Measurements from ENCODE around the gene CNTNAP2. TPM values are rescaled to one million over a fixed set of nuclear protein-coding genes. Genes with fewer than 3 reads are reported as not detected.

The CNTNAP2 gene
- total and polyA plus RNA-seq, 3 experiments from 2014 or later = not detected

DNA sequence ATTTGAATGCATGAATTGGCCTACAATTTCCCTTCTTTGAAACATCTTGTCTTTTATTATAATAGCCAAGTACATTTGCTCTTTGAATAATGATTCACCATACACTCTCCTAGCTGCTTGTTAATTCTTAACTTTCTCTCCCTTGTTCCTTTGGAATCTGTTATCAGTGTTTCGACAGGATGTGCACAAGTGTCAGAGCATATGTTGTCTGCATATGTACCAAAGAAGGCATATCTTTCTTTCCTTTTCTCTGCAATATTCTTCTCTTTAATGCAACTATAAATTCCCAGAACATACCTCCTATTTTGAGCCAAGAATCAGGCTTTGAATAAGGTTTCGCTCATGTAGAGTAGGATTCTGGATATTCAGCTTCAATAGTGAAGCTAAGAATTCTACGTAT, 1625.7 kb downstream of the CNTNAP2 start:
- CTCF ChIA-PET = no interaction called here

DNA sequence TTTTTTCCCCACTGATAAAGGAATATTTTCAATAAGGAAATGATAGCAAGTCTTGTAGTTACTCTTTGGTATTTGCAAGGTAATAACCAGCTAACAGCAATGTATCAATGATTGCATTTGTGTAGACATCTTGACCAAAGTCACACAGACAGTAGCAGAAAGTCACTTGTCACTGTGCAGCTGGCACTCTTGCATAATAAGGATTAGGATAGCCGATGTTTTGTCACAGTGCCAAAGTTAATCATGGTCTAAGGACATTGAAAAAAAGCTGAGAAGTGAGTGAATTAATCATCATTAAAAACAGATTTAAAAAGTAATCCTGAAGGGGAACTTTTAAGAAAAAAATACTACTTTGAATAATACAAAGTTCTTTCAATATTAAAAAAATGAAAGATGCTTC, 1639.7 kb downstream of the CNTNAP2 start:
- Histone ChIP-seq H3K36me3 (ENCODE audit: insufficient read depth, low read length) (no peaks in the 10 kb centered on the region), H3K4me3 (ENCODE audit: low read length) (no peak overlapping the region), H3K27me3 (ENCODE audit: insufficient read depth, low read length, poor library complexity, severe bottlenecking) (no peaks in the 10 kb centered on the region), H3K27ac (ENCODE audit: low read depth, low read length) (no peak overlapping the region), H3K9me3 (ENCODE audit: low read length) (no peaks in the 10 kb centered on the region), H3K4me1 (ENCODE audit: insufficient read depth, low read length) (no peaks in the 10 kb centered on the region)
- Mint-ChIP-seq H3K4me3 (no peak overlapping the region), H3K4me1 (no peaks in the 10 kb centered on the region), H3K27me3 (no peaks in the 10 kb centered on the region), H3K36me3 (no peaks in the 10 kb centered on the region), H3K27ac (no peak overlapping the region), H3K9me3 (peaks cover 0 to 10% (median 5%) of the 10 kb centered on the region in 5 donors)
- DNase-seq = no peak
- ChIA-PET CTCF (no interaction called here), POLR2A (no interaction called here)

More for the DNA sequence above, 1625.7 kb downstream of the CNTNAP2 start:
- Histone ChIP-seq H3K4me1 (ENCODE audit: insufficient read depth, low read length) (no peaks in the 10 kb centered on the region), H3K36me3 (ENCODE audit: insufficient read depth, low read length) (no peaks in the 10 kb centered on the region), H3K9me3 (ENCODE audit: low read length) (no peaks in the 10 kb centered on the region), H3K4me3 (ENCODE audit: low read length) (no peak overlapping the region), H3K27me3 (ENCODE audit: insufficient read depth, low read length, poor library complexity, severe bottlenecking) (no peaks in the 10 kb centered on the region), H3K27ac (ENCODE audit: low read depth, low read length) (no peak overlapping the region)
- POLR2A ChIA-PET = no interaction called here
- Mint-ChIP-seq H3K27me3 (no peaks in the 10 kb centered on the region), H3K4me1 (no peaks in the 10 kb centered on the region), H3K4me3 (no peak overlapping the region), H3K36me3 (no peaks in the 10 kb centered on the region), H3K9me3 (peaks cover 5 to 14% (median 8%) of the 10 kb centered on the region in 5 donors), H3K27ac (no peak overlapping the region)
- DNase-seq = no peak

DNA sequence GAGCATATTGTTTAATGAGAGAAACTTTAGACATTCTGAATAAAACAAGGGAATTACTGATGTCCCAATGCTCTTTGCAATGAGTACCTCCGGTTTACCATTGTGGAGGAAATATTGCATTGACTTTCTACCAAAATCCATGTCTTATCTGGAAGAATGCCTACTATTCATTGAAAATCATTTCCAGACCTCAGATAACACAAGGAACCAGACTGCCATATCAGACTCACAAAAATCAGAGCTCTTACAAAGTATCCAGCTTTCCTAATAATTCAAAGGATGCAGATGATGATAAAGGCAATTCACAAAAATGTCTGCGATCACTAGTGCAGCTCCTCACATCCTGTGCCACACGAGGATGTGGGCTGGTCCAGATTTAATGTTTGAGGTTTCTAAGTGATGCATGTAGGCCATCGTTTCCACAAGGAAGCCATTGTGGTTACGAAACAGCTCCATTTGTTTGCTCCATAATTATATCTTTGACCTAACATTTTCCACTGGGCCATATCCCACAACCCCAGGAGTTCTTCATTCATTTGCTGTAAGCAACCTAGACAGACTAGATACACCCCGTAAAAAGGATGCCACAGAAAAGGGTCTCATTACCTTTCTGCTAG, 1642.8 kb downstream of the CNTNAP2 start:
- Mint-ChIP-seq H3K4me1 (no peaks in the 10 kb centered on the region), H3K27ac (no peak overlapping the region), H3K9me3 (peaks cover 0 to 10% (median 3%) of the 10 kb centered on the region in 5 donors), H3K27me3 (peaks cover 0 to 2% of the 10 kb centered on the region in 2 donors), H3K36me3 (no peaks in the 10 kb centered on the region), H3K4me3 (no peak overlapping the region)
- Histone ChIP-seq H3K27me3 (ENCODE audit: insufficient read depth, low read length, poor library complexity, severe bottlenecking) (no peaks in the 10 kb centered on the region), H3K4me1 (ENCODE audit: insufficient read depth, low read length) (no peaks in the 10 kb centered on the region), H3K36me3 (ENCODE audit: insufficient read depth, low read length) (no peaks in the 10 kb centered on the region), H3K9me3 (ENCODE audit: low read length) (no peaks in the 10 kb centered on the region), H3K27ac (ENCODE audit: low read depth, low read length) (no peak overlapping the region), H3K4me3 (ENCODE audit: low read length) (no peak overlapping the region)
- CTCF ChIA-PET = no interaction called here
- DNase-seq = no peak
- POLR2A ChIA-PET = no interaction called here

DNA sequence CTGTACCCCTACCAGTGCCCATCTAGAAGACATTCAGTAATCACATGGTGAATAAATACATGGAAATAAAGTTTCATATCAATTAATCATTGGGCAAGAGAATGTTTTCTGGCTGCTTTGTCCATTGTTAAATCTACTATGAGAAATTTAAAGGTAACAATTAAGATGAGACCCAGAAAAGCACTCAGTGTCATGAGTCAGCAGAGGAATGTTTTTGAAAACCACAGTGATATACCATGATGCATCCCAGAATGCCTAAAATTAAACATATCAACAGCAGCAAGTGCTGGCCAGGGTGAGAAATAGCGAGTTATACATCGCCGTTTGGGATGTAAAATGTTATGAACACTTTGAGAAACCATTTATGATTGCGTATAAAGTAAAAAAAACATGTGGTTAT, 1648.7 kb downstream of the CNTNAP2 start:
- Histone ChIP-seq H3K27ac (ENCODE audit: low read depth, low read length) (no peak overlapping the region), H3K27me3 (ENCODE audit: insufficient read depth, low read length, poor library complexity, severe bottlenecking) (no peaks in the 10 kb centered on the region), H3K4me1 (ENCODE audit: insufficient read depth, low read length) (no peaks in the 10 kb centered on the region), H3K9me3 (ENCODE audit: low read length) (no peaks in the 10 kb centered on the region), H3K4me3 (ENCODE audit: low read length) (no peak overlapping the region), H3K36me3 (ENCODE audit: insufficient read depth, low read length) (no peaks in the 10 kb centered on the region)
- H3K4me3 Mint-ChIP-seq = no peak overlapping the region
- ChIA-PET CTCF (no interaction called here), POLR2A (no interaction called here)
- H3K4me1 Mint-ChIP-seq = no peaks in the 10 kb centered on the region
- H3K9me3 Mint-ChIP-seq = peaks cover 0 to 6% (median 0%) of the 10 kb centered on the region in 5 donors
- H3K27me3 Mint-ChIP-seq = peaks cover 0 to 2% of the 10 kb centered on the region in 2 donors
- H3K27ac Mint-ChIP-seq = no peak overlapping the region
- no peaks in the 10 kb centered on the region for H3K36me3 Mint-ChIP-seq
- DNase-seq = no peak

DNA sequence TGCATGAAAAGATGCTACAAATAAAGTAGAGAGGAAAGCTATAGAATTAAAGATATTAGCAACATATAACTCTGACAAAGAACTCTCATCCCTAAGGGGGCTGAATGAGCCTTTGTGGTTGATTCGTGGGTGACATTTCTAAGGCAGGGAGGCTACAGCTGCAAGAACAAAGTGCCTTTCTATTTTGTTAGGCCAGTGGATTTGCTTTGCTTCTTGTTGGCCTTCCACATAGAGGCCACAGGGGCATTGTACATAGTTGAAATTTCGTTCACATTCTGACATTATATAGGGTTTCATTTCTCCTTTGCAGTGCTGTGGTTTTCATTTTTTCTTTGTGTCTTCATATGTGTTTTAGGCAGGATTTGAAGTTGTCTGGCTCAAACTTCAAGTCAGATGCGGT, 1654.7 kb downstream of the CNTNAP2 start:
- Mint-ChIP-seq H3K27ac (no peak overlapping the region), H3K9me3 (peaks cover 0 to 8% (median 0%) of the 10 kb centered on the region in 5 donors), H3K4me3 (no peak overlapping the region), H3K36me3 (no peaks in the 10 kb centered on the region), H3K4me1 (no peaks in the 10 kb centered on the region), H3K27me3 (no peaks in the 10 kb centered on the region)
- H3K27ac ChIP-seq (ENCODE audit: low read depth, low read length) = no peak overlapping the region
- ChIA-PET POLR2A (no interaction called here), CTCF (no interaction called here)
- DNase-seq = no peak
- no peaks in the 10 kb centered on the region for H3K27me3 ChIP-seq (ENCODE audit: insufficient read depth, low read length, poor library complexity, severe bottlenecking)
- no peaks in the 10 kb centered on the region for H3K9me3 ChIP-seq (ENCODE audit: low read length)
- no peaks in the 10 kb centered on the region for H3K4me1 ChIP-seq (ENCODE audit: insufficient read depth, low read length)
- no peak overlapping the region for H3K4me3 ChIP-seq (ENCODE audit: low read length)
- H3K36me3 ChIP-seq (ENCODE audit: insufficient read depth, low read length) = no peaks in the 10 kb centered on the region

DNA sequence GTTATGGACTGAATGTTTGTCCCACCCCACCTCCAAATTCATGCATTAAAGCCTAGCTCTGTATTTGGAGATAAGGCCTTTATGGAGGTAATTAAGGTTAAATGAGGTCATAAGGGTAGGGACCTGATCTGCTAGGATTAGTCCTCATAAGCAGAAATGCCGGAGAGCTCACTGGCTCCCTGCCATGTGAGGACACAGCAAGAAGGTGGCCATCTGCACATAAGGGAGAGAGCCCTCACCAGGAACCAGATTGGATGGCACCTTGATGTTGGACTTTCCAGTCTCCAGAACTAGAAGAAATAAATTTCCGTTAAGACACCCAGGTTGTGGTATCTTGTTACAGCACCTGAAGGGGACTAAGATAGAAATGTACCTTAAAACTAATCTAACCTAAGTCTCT, 1657.9 kb downstream of the CNTNAP2 start:
- H3K4me1 ChIP-seq (ENCODE audit: insufficient read depth, low read length) = no peaks in the 10 kb centered on the region
- no peak overlapping the region for H3K27ac ChIP-seq (ENCODE audit: low read depth, low read length)
- H3K27me3 ChIP-seq (ENCODE audit: insufficient read depth, low read length, poor library complexity, severe bottlenecking) = no peaks in the 10 kb centered on the region
- H3K9me3 ChIP-seq (ENCODE audit: low read length) = no peaks in the 10 kb centered on the region
- CTCF ChIA-PET = no interaction called here
- Mint-ChIP-seq H3K36me3 (no peaks in the 10 kb centered on the region), H3K27me3 (no peaks in the 10 kb centered on the region), H3K4me3 (no peak overlapping the region), H3K27ac (no peak overlapping the region), H3K4me1 (no peaks in the 10 kb centered on the region), H3K9me3 (peaks cover 0 to 7% (median 0%) of the 10 kb centered on the region in 5 donors)
- POLR2A ChIA-PET = no interaction called here
- no peaks in the 10 kb centered on the region for H3K36me3 ChIP-seq (ENCODE audit: insufficient read depth, low read length)
- no peak for DNase-seq
- no peak overlapping the region for H3K4me3 ChIP-seq (ENCODE audit: low read length)

DNA sequence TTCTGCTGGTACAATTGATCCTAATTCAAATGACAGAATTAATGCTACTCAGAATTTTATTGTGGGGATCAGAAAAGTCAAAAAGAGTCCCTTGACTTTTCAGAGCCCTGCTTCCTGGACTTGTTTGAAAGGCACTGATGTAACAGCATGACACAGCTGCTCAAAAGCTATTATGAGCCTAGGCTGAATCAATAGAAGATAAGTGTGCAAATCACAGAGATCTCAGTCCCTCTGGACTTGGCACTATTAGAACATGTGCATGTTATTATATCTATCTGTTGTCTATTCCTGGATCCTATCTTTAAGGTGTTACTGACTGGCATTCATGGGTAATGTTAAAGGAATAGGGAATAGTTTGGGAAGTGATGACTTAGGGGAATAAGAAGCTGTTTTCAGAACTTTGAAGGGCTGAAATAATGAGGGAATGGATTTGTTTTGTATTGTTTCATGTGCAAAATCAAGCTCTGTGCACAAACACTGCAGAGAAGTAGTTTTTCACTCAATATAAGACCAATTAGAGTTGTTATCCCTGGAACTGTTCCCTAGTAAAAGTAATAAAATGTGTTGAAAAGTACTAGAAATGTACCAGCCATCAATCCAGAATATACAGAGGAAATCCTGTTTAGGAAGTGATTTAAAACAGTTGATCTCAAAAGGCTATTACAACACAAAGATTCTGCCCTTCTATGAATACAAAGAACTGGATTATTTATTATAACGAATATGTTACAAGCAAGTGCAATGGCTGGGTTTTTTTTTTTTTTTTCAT, 1659.1 kb downstream of the CNTNAP2 start:
- H3K36me3 Mint-ChIP-seq = no peaks in the 10 kb centered on the region
- Histone ChIP-seq H3K9me3 (ENCODE audit: low read length) (no peaks in the 10 kb centered on the region), H3K36me3 (ENCODE audit: insufficient read depth, low read length) (no peaks in the 10 kb centered on the region), H3K27me3 (ENCODE audit: insufficient read depth, low read length, poor library complexity, severe bottlenecking) (no peaks in the 10 kb centered on the region), H3K27ac (ENCODE audit: low read depth, low read length) (no peak overlapping the region), H3K4me1 (ENCODE audit: insufficient read depth, low read length) (no peaks in the 10 kb centered on the region), H3K4me3 (ENCODE audit: low read length) (no peak overlapping the region)
- ChIA-PET CTCF (no interaction called here), POLR2A (no interaction called here)
- no peaks in the 10 kb centered on the region for H3K4me1 Mint-ChIP-seq
- H3K27ac Mint-ChIP-seq = no peak overlapping the region
- no peaks in the 10 kb centered on the region for H3K27me3 Mint-ChIP-seq
- H3K9me3 Mint-ChIP-seq = peaks cover 0 to 7% (median 0%) of the 10 kb centered on the region in 5 donors
- no peak for DNase-seq
- no peak overlapping the region for H3K4me3 Mint-ChIP-seq

DNA sequence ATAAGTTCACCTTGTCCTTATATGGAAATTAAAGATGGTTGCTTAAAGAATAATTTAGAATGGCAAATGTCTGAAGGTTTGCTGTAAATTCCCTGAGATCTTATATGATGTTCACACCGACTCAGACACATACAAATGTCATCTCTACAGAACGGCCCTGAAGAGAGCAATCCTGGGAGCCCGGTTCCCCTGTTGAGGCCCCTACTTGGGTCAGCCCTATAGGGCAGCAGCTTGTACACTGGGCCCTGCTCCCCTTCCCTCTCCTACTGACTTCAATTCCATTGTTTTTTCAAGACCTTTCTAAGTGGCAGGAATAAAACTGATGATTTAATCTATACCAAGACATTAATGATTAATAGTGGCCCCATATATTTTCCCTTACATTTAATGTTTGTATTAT, 1660.7 kb downstream of the CNTNAP2 start:
- Mint-ChIP-seq H3K9me3 (peaks cover 0 to 7% (median 0%) of the 10 kb centered on the region in 5 donors), H3K27ac (no peak overlapping the region), H3K4me3 (no peak overlapping the region), H3K36me3 (no peaks in the 10 kb centered on the region), H3K27me3 (no peaks in the 10 kb centered on the region), H3K4me1 (no peaks in the 10 kb centered on the region)
- POLR2A ChIA-PET = no interaction called here
- Histone ChIP-seq H3K27ac (ENCODE audit: low read depth, low read length) (no peak overlapping the region), H3K36me3 (ENCODE audit: insufficient read depth, low read length) (no peaks in the 10 kb centered on the region), H3K27me3 (ENCODE audit: insufficient read depth, low read length, poor library complexity, severe bottlenecking) (no peaks in the 10 kb centered on the region), H3K9me3 (ENCODE audit: low read length) (no peaks in the 10 kb centered on the region), H3K4me3 (ENCODE audit: low read length) (no peak overlapping the region), H3K4me1 (ENCODE audit: insufficient read depth, low read length) (no peaks in the 10 kb centered on the region)
- DNase-seq = no peak
- CTCF ChIA-PET = no interaction called here

All from CD8-positive, alpha-beta memory T cell (primary cell).